ENCODE measurements around the gene CCDC91.

DNA sequence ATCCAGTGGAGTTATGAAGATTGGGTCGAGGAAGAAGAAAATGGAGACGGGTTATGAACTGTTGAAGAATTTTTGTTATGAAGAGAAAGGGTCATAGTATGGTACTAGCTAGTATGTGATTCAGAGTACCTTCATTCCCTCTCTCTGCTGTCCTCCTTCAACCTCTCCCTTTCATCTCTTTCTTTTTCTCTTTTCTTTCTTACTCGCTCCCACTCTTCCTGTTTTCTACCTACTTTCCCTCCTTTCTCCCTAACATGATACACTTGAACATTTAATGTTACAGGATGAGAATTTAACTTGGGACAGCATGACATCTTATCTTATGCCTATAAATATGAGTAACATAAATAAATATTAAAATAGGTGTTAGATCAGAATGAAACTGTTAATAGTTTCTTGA lies 112.9 kb downstream of the CCDC91 start:
- TF ChIP-seq BHLHE40 (IDR thresholded peaks at IDR 0.05; ENCODE audit: low read depth, low read length) = no peak
- TF ChIP-seq, protein P1, sequence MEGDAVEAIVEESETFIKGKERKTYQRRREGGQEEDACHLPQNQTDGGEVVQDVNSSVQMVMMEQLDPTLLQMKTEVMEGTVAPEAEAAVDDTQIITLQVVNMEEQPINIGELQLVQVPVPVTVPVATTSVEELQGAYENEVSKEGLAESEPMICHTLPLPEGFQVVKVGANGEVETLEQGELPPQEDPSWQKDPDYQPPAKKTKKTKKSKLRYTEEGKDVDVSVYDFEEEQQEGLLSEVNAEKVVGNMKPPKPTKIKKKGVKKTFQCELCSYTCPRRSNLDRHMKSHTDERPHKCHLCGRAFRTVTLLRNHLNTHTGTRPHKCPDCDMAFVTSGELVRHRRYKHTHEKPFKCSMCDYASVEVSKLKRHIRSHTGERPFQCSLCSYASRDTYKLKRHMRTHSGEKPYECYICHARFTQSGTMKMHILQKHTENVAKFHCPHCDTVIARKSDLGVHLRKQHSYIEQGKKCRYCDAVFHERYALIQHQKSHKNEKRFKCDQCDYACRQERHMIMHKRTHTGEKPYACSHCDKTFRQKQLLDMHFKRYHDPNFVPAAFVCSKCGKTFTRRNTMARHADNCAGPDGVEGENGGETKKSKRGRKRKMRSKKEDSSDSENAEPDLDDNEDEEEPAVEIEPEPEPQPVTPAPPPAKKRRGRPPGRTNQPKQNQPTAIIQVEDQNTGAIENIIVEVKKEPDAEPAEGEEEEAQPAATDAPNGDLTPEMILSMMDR (conservative IDR thresholded peaks at IDR 0.05; ENCODE audit: low read depth, low read length) = no peak
- TF ChIP-seq POLR2A (IDR thresholded peaks at IDR 0.05; ENCODE audit: low read depth, low read length) = no peak
- TF ChIP-seq SMC3 (IDR thresholded peaks at IDR 0.05; ENCODE audit: low read depth, low read length) = no peak

All from IMR-90 (cell line).